Right hindlimb (tissue), 1 donor: ENCODE measurements around the gene HP1BP3.
A peak's percentile ranks its signal among the peaks of the same experiment; 100 is the strongest.

Source experiments
- DNase-seq: peaks from one replicate; pipeline ENCODE4 v3.0.0-alpha.2; 2018

The HP1BP3 gene

GRCh38 chr1:20770314-20771087 lies 16.6 kb downstream of the HP1BP3 start:
- DNase-seq: no peak

DNA sequence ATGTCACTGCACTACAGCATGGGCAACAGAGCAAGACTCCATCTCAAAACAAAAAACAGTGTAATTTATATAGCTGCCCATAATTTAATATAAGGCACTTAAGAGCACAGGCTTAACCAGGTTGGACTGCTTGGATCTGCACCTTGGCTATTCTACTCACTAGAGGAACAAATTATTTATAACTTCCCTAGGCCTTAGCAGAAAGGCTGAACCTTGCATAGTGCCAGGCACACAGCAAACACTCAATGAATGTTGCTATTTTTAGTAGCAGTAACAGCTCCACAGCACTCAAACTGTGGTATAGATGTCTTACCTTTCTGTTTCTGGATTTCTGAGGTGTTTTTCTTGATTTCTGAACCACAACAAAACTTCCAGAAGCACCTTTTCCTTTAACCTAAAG lies 19.8 kb downstream of the HP1BP3 start:
- DNase-seq: no peak

DNA sequence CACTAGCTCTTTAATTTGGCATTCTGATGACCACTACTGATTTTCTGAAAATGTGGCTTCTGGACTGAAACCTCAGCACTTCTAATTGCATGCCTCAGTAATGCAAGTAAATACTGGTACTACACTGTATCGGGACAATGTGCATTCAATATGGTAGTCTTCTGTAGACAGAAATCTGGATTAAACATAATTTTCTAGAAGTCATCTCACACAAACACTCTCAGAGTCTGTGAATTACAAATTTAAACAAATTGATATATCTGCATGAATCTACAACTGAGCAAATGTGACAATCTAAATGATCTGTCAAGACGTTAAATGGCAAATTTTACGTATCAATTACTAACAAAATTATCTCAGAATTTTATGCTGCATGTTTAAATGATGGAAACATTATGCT lies 23.7 kb downstream of the HP1BP3 start:
- no peak for DNase-seq

DNA sequence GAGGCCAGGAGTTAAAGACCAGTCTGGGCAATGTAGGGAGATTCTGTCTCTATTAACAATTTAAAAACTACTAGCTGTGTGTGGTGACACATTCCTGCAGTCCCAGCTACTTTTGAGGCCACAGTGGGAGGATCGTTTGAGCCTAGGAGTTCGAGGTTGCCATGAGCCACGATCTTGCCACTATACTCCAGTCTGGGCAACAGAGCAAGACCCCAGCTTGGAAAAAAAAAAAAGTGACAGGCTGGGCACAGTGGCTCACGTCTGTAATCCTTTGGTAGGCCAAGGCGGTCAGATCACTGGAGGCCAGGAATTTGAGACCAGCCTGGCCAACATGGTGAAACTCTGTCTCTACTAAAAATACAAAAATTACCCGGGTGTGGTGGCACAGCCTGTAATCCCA lies 26.8 kb downstream of the HP1BP3 start:
- DNase-seq: no peak

DNA sequence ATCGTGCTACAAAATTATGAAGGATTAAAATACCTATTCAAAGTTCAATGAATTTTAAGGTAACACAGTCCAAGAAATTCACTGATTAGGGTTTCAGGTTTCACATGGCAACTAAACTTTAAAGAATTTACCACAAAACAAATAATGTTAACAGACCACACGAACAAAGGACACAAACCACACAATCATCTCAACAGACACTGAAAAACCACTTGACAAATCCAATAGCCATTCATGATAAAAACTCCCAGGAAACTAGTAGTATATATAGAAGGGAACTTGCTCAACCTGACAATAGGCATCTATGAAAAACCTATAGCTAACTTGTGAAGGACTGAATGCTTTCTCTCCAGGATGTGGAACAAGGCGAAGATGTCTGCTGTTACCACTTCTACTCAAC lies 33.5 kb downstream of the HP1BP3 start:
- DNase-seq: no peak

DNA sequence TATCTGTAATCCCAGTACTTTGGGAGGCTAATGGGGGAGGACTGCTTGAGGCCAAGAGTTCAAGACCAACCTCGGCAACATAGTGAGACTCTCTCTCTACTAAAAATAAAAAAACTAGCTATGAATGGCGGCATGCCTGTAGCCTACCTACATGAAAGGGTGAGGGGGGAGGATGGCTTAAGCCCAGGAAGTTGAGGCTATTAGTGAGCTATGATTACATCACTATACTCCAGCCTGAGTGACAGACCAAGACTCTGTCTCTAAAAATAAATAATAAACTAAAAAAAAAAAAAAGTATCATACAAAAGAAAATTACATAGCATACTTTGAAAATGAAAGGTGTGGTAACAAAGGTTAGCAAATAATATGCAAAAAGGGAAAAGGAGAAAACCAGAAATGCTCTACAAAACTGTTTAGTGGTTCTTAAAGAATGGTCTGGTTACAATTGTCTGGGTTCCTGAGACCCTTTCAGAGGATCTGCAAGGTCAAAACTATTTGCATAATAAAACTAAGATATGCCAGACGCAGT lies 35.6 kb downstream of the HP1BP3 start:
- no peak for DNase-seq

DNA sequence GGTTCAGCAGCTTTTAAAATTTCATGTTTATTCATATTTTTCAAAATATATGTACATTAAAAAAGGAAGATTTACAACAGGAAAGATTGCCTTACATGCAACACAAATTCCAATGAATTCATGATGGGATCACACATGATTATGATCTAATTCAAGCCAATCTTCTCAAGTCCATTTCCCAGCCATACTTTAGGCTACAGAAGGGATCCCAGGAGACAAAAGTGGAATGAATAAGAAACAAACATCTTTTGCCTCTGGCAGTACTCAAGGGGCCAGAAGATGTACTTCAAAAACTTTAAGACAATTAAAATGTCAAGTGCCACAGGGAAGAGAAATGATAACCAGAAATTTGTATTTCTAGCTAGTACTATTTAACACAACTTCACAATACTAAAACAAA lies 44.4 kb downstream of the HP1BP3 start:
- DNase-seq: no peak

- DNase-seq: no peak
Measured at GRCh38 chr1:20740781-20741180, 46.3 kb downstream of the HP1BP3 start.

DNA sequence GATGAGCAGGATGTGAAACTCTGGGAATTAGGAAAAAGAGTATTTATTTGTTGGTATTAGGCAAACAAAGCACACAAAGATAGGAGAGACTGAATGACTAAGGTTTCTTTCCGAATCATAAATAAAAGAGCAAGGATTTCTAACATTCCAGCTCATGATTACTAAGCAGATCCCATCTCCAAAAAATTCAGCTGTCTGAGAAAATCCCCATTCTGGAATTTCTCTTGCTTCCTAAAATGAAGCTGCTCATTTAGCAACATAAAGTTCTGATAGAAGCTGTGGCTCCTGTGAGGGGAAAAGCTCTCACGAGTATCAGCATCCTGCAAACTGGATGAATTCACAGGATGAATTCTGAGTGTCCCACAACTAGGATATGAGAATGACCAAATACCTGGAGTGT lies 47.9 kb downstream of the HP1BP3 start:
- no peak for DNase-seq

GRCh38 chr1:20735581-20736111 lies 51.5 kb downstream of the HP1BP3 start:
- DNase-seq: no peak

DNA sequence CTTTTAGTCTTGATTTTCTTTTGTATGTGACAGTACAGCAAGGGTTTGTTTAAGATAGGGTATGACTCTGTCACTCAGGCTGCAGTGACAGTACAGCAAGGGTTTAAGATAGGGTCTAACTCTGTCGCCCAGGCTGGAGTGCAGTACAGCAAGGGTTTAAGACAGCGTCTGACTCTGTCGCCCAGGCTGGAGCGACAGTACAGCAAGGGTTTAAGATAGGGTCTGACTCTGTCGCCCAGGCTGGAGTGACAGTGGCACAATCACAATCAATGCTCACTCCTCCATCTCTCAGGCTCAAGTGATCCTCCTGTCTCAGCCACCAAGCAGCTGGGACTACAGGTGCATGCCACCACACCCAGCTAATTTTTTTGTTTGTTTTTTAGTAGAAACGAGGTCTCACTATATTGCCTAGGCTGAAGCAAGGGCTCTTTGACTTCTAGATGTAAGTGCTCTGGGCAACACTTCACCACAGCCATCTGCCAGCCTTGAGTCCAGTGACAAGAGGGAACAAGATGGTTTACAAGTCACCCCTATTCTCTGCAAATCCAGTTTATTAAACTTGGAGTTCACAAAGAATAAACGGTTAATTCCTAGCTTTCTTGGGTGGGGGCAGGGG lies 53.6 kb downstream of the HP1BP3 start:
- DNase-seq: peak; percentile 16

DNA sequence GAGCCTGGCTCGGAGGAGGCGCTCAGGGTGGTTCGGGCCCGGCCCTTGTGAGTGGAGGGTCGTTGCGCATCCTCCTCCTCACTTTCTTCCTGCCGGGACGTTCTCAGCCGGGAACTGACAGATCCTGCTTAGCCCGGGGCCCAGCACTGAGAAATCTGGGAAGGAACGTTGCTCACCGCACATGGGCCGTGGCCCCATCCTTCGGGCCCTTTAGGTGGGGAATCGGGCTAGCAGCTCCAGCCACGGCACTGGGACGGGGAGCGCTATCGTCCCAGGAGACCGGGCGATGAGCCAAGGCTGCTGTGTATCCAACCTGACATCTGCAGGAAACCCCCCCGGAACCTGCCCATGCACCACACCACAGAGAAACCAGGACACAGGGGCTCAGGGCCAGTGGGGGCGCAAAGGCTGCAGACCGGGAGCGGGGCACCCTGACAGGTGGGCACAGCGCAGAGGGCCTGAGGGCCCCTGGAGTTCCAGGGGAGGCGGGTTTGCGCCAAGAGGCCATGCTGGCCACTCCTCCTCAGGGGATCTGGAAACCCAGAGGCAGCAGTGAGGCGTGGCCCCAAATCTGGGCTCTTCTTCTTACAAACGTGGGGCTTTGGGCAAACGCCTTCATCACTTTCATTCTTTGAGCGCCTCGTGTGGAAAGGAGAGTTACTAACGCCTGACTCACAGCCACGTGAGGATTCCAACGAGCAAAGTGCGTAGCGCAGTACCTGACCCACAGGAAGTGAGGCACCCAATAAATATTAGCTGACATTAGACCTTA lies 54.3 kb downstream of the HP1BP3 start, which contains the start of gene SH2D5:
SH2D5 (minus strand) TSS at position 116 of the 772 bp plus-strand sequence. CDS start 4,659 bp downstream, outside the sequence.
- peak; percentile 56 for DNase-seq

GRCh38 chr1:20732071-20732587 lies 55.0 kb downstream of the HP1BP3 start:
- peak; percentile 70 for DNase-seq

DNA sequence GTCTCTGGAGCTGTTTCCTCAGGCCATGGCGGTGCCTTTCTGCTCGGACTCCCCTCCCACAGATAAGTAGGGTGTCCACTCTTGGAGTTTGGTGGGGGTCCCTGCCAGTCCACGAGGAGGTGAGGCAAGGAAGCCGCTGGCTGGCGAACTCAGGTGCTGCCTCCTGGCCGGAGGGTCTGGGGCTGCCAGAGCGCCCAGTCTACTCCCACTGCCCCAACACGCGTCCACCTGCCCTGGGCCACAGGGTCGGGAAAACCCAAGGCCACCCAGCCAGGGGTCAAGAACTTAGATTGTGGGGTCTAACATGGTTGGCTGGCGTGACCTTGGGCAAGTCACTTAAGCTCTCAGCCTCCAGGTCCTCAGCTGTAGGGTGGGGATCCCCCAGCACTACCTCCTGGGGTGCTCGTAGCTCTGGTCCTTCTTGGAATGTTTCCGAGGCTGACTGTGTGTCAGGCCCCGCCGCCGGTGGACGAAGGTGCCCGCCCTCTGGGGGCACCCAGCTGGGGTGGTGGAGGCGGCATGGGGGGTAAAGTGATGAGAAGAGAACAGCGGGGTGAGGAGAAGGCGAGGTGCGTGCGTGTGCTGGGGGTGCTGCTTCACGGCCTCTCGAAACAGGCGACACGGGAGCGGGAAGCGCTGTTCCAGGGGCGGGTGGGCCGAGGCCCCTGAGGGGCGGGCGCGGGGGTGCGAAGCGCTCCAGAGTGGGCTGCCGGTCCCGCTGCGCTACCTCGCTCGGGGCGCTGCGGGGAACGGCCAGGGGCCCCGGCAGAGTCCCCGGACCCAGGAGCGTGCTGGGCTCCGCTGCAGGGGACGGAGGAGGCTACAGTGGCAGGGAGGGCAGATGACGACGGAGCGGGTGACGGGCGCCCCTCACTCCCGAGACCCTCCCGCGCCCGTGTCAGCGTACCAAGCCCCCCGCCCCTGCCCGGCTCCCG lies 55.8 kb downstream of the HP1BP3 start:
- peak; percentile 19 for DNase-seq

DNA sequence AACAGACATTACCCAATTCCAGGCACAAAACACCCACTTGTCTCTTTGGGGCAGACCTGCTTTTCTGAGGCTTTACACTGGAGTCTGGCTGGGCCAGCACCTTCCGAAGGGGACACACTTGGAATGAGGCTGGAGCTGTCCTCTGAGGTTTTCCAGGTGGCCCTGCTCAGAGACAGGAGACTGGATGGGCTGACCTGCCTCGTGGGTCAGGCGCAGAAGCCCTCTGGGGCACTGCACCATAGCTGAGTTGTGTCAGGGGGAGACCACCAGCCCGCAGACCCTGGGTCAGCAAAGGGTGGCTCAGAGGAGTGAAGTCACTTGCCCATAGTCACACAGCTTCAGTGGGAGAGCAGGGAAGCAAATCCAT lies 56.4 kb downstream of the HP1BP3 start:
- no peak for DNase-seq

DNA sequence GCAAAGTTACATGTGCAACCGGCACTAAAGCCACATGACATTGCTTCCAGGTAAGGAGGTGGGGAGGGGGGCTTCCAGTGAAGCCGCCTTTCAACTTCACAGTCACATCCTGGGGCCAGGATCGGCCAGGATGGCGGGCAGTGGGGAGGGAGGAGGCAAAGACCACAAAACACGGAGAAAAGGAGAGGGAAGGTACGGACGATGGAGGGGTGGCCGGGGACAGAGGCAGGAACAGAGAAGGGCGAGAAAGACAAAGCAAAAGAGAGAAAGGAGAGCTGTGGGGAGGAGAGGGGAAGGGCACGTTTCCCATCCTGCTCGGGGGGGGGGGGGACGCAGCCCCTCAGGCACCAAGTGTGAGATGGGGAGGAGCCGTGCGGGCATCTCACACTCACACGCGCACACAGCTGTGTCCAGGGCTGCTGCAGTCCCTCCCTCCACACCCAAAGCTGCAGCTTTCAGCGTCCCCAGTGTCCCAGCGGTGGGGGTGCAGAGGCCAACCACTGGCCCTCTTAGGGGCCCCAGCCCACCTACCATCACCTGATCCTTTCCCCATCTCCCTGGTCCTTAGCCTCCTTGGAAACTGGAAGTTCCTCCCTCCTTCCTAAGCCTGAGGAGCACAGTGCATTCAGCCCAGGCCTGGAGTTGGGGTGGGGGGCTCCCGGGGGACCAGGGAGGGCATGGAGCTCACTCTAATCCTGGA lies 57.0 kb downstream of the HP1BP3 start:
- DNase-seq: peak; percentile 16

GRCh38 chr1:20729155-20729931 lies 57.8 kb downstream of the HP1BP3 start:
- peak; percentile 19 for DNase-seq

GRCh38 chr1:20728371-20729154 lies 58.5 kb downstream of the HP1BP3 start:
- no peak for DNase-seq

DNA sequence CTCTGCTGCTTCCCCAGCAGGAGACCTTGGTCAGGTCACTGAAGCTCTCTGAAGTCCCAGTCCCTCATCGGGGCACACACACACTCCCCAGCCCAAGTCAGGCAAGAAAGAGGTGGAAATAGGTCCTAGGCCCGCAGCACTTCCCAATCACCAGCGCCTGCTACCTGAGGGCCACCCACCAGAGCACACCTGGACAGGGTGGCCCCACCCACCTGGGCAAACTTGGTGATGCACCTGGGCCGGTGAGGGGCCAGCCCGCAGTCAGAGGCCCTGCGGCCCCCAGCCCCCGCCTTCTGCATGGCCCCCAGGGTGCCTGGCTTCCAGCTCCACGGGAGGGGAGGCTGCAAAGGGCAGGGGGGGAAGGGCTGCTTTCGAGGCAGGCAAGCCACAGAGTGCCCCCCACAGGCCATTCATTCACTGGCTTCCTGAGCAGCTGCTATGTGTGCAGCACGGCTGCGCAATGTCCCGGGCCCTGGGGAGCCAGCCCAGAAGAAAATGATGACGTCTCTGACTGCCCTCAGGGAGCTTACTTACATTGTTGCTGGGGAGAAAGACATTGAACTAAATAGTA lies 59.3 kb downstream of the HP1BP3 start:
- DNase-seq: no peak
